UCSD-AML1 (cell line): ENCODE results near the gene IL1RAPL1.
"Not testable (repeated sequence)": the region's sequence is repeated elsewhere in the genome, so short reads cannot be mapped to it uniquely, and the experiment has no call there.

Source experiments
- DNase-seq: peaks from one replicate; lab custom pipeline; 2025; ENCODE audit not compliant: unreplicated experiment; lab: John Stamatoyannopoulos, UW

Gene IL1RAPL1

DNA sequence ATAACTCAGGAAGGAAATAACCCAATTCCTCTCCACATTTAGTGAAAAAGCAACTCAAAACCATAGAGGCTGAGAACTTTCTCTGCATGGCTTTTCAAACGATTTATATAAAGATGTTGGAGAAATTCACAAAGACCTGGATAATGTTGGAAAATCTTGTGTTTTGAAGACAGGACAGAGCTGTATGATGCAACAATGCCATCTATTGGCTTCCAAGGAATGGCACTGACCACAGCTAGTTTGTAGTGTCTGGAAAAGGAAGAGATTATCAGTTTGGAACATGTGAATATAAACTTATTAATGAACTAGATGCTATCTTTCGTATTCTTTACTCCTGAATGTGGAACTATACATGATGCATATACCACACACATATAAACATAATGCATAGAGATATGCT lies 503.6 kb downstream of the IL1RAPL1 start:
- no peak for DNase-seq

- no peak for DNase-seq
Observed at GRCh38 chrX:29107231-29107630, 520.0 kb downstream of the IL1RAPL1 start.

- no peak for DNase-seq
Observed at GRCh38 chrX:29110041-29110440, 522.8 kb downstream of the IL1RAPL1 start.

GRCh38 chrX:29113221-29113620 lies 526.0 kb downstream of the IL1RAPL1 start:
- no peak for DNase-seq

DNA sequence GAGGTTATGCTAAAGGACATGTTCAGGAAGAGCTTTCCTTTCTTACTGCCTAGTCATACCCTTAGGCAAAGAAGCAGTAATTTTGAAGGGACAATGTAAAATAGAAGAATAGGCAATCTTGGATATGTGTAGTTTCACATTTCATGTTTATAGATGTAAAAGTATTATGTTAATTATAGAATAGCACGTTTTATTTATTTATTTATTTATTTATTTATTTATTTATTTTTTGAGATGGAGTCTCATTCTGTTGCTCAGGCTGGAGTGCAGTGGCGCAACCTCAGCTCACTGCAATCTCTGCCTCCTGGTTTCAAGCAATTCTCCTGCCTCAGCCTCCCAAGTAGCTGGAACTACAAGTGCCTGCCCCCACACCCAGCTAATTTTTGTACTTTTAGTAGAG lies 535.6 kb downstream of the IL1RAPL1 start:
- not testable (repeated sequence) for DNase-seq

GRCh38 chrX:29130905-29131304 lies 543.7 kb downstream of the IL1RAPL1 start:
- no peak for DNase-seq

DNA sequence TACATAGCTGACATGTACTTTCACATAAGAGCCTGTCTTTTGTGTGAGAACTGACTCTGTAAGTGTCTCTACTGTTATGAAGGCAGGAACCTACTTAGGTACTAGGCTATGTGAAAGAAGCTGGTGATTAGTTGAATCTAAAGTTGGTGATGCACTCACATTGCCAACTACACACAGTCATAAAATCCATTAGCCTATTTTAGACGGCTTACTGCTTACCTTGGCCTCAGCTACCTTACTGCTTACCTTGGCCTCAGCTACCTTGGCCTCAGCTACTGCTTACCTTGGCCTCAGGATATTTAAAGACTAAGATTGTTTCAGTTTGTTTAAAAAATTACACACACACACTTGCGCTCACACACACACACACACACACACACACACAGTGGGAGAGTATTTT lies 549.7 kb downstream of the IL1RAPL1 start:
- no peak for DNase-seq

DNA sequence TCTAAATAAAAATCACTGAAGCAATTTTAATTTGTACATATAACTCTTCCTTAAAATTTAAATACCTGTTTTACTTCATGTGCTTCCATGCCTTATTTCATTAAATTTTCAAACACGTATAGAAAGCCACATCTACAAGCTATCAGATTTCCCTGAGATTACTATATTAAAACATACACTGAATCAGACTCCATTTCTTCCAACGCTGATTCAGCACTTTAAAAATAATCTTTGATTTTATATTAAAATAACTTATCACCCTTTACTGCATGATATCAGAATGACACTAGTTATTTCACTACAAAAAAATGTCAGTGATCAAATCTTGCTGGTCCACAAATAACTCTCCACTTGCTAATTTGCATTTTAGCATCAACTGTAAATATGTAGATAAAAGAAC lies 550.8 kb downstream of the IL1RAPL1 start:
- DNase-seq, result no peak

DNA sequence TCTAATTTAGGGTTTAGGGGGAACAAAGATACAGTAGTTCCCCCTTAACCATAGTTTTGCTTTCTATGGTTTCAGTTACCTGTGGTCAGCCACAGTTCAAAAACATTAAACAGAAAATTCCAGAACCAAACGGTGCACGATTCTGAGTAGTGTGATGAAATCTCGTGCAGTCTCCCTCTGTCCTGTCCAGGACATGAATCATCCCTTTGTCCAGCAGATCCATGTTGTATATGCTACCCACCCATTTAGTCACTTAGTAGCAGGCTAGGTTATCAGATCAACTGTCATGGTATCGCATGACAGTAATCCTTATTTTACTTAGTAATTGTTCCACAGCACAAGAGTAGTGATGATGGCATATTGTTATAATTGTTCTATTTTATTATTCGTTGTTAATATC lies 556.1 kb downstream of the IL1RAPL1 start:
- DNase-seq, result no peak

DNA sequence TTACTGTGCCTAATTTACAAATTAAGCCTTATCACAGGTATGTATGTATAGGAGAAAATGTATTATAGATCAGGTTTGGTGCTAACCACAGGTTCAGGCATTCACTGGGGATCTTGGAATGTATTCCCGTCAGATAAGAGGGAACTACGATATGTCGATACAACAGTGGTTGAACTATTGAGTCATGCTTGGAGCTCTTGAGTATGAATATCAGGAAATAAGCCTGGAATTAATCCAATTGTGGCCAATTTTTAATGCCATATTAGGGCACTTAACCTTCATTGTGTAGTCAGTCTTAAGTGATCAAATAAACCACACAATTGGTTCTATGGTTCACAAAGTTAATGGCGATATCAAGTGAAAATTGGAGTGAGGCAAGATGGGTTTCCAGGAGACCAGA lies 556.5 kb downstream of the IL1RAPL1 start:
- no peak for DNase-seq

GRCh38 chrX:29145316-29145715 lies 558.1 kb downstream of the IL1RAPL1 start:
- no peak for DNase-seq

DNA sequence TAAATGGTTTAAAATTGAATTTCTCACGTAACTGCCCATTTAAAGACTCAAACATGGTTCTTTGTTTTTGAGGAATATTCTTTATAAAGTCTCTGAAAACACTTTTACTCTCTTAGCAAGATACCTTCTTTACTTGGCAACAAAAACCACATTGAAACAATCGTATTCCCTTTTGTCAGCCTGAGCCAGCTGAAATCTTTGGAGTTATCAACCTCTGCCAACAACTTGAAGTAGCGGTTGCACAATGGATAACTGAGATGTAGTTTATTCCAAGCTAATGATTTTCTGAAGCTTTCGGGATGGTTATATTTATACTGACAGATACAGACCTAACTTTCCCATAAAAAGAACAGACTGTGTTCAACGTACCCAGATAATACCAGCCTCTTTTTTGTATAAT lies 561.3 kb downstream of the IL1RAPL1 start:
- DNase-seq, result no peak

DNA sequence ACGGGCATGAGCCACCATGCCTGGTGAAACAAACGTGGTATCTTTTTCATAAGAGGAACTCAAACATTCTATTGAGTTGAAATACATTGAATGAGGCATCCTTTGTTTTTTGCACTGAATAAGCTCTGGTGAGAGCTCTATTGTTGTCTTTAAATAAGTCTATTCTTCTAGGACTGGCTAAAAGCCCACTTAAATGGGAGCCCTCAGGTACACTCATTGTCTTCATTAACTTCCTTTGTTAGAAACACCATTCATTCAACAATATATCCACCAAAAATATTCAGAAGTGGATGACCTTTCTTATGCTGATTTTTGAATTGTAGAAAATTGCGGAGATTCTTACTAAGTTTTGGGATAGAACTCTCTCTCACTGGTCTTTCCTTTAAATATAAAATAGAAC lies 568.0 kb downstream of the IL1RAPL1 start:
- DNase-seq, result no peak

DNA sequence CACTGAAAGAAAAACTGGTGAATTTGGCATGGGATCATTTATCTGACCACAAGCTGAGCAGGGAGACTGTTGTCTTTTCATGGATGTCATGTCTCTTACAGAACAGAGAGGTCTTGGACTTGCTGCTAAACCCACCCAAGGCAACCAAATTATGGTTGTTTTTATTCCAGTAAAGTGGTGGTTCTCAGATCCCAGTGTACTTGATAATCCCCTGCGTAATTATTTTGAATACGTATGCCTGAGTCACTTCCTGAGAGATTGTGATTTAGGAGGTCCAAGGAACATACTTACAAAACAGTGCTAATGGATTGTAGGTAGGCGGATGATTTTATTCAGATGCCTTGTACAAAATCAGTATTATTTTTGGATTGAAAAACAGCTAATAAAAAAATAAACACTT lies 585.6 kb downstream of the IL1RAPL1 start:
- no peak for DNase-seq

GRCh38 chrX:29187264-29187663 lies 600.0 kb downstream of the IL1RAPL1 start:
- DNase-seq, result no peak

- DNase-seq, result no peak
Observed at GRCh38 chrX:29196501-29196900, 609.3 kb downstream of the IL1RAPL1 start.

- no peak for DNase-seq
Observed at GRCh38 chrX:29215251-29215650, 628.0 kb downstream of the IL1RAPL1 start.

GRCh38 chrX:29225670-29226069 lies 638.4 kb downstream of the IL1RAPL1 start:
- DNase-seq, result no peak

- DNase-seq, result no peak
Observed at GRCh38 chrX:29229802-29230201, 642.6 kb downstream of the IL1RAPL1 start.

- DNase-seq, result no peak
Observed at GRCh38 chrX:29231800-29232199, 644.6 kb downstream of the IL1RAPL1 start.

GRCh38 chrX:29233592-29234183 lies 646.4 kb downstream of the IL1RAPL1 start:
- DNase-seq, result no peak

DNA sequence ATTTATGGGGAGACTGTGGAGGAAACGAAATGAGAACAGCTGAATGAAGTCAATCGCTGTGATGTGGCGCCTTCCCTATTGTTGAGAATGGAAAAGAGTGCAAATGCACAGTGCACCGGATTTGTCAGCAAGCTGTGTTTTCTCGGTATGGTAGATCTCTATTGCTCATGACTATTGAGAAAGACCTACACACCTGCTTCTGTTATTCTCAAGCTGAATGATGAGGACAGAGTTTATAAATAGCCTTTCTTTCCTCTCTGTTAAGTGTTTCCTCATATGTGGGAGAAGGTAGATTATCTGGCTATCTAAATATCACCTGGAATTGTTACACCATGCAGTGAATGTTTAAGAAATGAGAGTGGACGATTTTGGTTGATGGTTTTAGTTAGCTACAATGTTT lies 650.7 kb downstream of the IL1RAPL1 start:
- DNase-seq, result no peak

GRCh38 chrX:29241809-29242208 lies 654.6 kb downstream of the IL1RAPL1 start:
- DNase-seq, result no peak

DNA sequence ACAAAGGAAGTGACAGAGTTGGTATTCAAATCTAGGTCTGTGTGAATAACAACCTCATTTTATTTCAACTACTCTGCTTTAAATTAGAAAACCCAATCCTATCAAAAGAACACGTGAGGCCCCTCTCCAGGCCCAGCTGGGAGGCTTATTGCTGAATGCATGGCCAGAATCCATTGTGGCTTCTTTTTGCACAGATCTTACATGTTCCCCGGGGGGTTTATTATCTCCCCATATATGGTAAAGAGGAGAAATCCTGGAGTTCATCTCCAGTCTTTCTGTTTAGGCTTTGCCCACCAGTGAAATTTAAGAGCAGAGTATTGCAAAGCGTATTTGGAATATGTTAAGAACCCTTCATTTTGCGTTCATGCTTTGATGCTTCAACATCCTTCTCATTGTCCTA lies 655.6 kb downstream of the IL1RAPL1 start:
- DNase-seq, result no peak
